Measurements from ENCODE around the gene MRPL38. TPM values are rescaled to one million over a fixed set of nuclear protein-coding genes. Genes with fewer than 3 reads are reported as not detected.

MRPL38 gene
- polyA plus RNA-seq, 1 donor from 2014 or later: 77.5 TPM

DNA sequence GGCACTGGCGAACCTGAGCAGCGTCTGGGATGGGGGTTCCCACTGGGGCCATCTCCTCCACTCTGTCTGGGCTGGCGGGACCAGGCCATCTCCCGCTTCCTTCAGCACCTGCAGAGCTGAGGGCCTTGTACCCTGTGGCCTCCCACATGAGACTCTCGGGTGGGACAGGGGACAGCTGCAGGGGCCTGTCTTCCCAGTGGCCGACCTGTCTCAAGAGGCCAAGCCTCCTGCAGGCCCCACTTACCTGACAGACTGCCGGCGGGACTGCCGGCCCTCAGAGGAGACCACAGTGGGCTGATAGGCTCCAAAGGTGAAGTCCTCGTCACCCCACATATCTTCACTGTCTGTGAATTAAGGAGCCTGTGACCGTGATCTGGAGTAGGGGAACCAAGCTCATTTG, 20.4 kb upstream of the MRPL38 start:
- Mint-ChIP-seq H3K27me3 (no peaks in the 10 kb centered on the region), H3K27ac (no peak overlapping the region), H3K4me1 (no peaks in the 10 kb centered on the region), H3K36me3 (no peaks in the 10 kb centered on the region), H3K9me3 (no peaks in the 10 kb centered on the region), H3K4me3 (peak overlapping the region in 1 of 4 donors; percentile 54)

DNA sequence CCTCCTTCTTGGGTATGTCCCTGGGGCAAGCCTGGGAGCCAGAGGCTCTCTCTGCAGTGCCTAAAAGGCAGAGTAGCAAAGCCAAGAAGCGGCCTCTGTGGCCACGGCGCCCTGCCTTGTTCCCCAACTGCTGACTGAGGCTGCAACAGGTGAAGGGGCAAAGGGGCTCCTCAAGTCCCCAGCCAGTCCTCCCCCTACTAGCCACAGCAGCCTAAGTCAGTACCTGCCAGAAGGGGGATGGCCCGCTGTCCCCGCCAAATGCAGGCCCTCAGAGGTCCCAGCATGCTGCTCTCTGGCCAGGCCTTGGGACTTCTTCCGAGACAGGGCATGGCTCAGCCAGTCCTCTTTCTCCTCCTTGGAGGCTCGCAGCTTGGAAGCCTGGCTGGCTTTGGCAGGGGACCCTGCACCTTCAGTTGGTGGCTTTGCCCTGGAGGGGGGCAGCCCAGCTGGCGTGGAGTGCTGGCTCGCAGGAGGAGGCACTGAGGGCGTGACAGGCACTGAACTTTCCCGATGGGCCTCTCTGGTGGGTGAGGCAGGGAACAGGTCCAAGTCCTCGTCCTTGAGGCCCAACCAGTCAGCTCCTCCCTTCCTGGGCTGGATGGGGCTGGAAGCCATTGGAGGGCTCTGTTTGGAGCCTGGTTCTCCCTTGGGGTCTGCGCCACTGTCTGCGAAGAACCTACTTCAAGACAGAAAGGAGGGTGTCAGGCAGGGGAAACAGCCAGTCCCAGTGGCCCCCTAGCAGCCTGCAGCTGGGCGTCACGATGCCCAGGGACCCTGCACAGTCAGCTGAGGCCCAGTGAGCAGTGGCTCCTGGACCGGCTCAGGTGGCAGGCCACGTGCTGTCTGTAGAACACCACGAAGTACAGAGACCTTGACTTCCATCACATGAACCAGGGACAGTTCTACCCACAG, 18.5 kb upstream of the MRPL38 start:
- H3K27ac Mint-ChIP-seq: no peak overlapping the region
- no peaks in the 10 kb centered on the region for H3K36me3 Mint-ChIP-seq
- H3K9me3 Mint-ChIP-seq: no peaks in the 10 kb centered on the region
- no peak overlapping the region for H3K4me3 Mint-ChIP-seq
- no peaks in the 10 kb centered on the region for H3K27me3 Mint-ChIP-seq
- H3K4me1 Mint-ChIP-seq: no peaks in the 10 kb centered on the region

DNA sequence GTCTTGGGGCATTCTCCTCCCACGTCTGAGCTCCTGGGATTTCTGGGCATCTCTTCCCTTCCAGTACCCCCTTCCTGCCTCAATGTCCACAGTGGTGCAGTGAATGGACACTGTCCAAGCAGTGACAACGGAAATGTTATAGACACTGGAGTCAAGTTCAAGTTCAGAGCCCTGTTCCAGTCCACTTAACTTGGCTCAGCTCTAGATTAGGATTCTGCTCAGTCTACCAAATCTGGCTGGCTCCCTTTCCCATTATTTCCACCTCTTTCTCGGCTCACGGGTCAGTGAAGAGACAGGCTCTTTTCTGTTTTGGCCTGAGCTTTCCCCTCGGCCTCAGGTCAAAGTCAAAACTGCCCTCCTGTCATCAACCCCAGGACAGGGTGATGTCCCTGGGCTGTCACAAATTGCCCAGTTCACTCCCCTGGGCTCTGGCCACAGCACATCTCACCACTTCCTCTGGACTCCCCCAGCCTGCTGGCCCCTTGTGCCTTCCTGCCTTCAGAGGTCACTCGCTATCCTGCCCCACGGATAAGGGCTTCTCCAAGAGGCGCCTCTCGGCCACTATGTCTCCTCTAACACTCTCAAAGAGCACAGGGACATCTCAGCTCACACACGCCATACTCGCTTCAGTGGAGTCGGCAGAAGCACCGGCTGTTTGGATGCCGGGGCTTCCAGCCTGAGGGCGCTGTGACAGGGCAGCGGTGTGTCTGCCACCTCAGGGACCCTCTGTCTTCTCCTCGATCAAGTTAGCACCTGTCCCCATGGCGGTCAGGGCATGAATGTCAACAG, 17.7 kb upstream of the MRPL38 start:
- Mint-ChIP-seq H3K27ac (no peak overlapping the region), H3K4me1 (no peaks in the 10 kb centered on the region), H3K9me3 (no peaks in the 10 kb centered on the region), H3K4me3 (no peak overlapping the region), H3K27me3 (no peaks in the 10 kb centered on the region), H3K36me3 (no peaks in the 10 kb centered on the region)

DNA sequence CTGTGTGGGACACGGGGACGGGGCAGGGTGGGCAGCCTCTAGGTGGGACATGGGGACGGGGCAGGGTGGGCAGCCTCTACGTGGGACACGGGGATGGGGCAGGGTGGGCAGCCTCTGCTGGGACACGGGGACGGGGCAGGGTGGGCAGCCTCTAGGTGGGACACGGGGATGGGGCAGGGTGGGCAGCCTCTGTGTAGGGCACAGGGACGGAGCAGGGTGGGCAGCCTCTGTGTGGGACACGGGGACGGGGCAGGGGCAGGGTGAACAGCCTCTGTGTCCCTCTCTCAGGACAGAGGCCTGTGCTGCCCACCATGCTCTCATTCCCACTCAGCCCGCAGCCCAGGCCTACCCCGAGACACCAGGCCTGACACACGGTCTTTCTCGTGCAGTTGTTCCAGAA, 16.9 kb upstream of the MRPL38 start:
- H3K9me3 Mint-ChIP-seq: no peaks in the 10 kb centered on the region
- no peaks in the 10 kb centered on the region for H3K27me3 Mint-ChIP-seq
- peaks cover 3% of the 10 kb centered on the region for H3K36me3 Mint-ChIP-seq
- H3K27ac Mint-ChIP-seq: no peak overlapping the region
- peaks cover 0 to 1% (median 0%) of the 10 kb centered on the region in 3 donors for H3K4me1 Mint-ChIP-seq
- no peak overlapping the region for H3K4me3 Mint-ChIP-seq

DNA sequence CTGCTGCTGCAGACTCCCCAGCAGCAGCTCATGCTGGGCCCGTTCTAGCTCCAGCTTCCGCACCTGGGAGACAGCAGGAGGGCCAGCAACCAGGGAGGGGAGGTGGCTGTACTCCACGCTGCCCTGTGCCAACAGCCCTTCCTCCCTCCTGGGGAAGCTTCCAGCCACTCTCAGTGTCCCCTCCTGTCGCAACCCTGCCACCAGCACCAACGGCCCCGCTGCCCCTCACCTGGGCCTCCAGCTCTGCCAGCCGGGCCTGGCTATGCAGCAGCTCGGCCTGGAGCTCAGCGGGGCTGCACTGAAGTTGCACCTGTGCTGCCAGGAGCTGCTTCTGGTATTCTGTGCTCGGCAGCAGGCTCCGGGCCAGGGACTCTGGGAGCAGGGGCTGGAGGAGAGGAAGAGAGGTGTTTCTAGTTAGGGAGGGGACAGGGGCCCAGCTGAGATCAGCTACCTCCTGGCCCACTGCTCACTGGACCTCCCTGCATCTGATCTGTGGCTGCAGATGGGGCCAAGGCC, 15.4 kb upstream of the MRPL38 start:
- no peaks in the 10 kb centered on the region for H3K27me3 Mint-ChIP-seq
- peaks cover 0 to 1% (median 0%) of the 10 kb centered on the region in 3 donors for H3K4me1 Mint-ChIP-seq
- H3K4me3 Mint-ChIP-seq: no peak overlapping the region
- peaks cover 5% of the 10 kb centered on the region for H3K36me3 Mint-ChIP-seq
- H3K27ac Mint-ChIP-seq: no peak overlapping the region
- H3K9me3 Mint-ChIP-seq: no peaks in the 10 kb centered on the region

DNA sequence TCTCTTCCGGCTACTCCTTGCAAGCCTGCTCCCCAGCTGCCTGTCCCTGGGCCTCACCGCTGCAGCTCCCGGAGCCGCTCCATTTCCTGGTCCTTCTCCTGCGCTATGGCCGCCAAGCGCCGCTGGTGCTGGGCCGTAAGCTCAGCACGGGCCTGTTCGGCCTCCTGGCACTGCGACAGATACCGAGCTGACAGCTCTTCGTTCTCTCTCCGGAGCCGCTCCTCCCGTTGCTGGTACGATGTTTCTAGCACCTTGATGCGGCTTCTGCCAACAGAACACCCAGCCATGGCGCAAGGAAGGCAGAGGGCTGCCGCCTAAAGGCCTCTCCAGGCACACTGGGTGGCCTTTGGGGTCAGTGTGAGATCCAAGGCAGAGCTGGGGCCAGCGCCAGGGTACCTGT, 14.9 kb upstream of the MRPL38 start:
- Mint-ChIP-seq H3K4me3 (no peak overlapping the region), H3K9me3 (no peaks in the 10 kb centered on the region), H3K4me1 (peaks cover 0 to 1% (median 0%) of the 10 kb centered on the region in 3 donors), H3K27me3 (no peaks in the 10 kb centered on the region), H3K36me3 (peaks cover 5% of the 10 kb centered on the region), H3K27ac (no peak overlapping the region)

DNA sequence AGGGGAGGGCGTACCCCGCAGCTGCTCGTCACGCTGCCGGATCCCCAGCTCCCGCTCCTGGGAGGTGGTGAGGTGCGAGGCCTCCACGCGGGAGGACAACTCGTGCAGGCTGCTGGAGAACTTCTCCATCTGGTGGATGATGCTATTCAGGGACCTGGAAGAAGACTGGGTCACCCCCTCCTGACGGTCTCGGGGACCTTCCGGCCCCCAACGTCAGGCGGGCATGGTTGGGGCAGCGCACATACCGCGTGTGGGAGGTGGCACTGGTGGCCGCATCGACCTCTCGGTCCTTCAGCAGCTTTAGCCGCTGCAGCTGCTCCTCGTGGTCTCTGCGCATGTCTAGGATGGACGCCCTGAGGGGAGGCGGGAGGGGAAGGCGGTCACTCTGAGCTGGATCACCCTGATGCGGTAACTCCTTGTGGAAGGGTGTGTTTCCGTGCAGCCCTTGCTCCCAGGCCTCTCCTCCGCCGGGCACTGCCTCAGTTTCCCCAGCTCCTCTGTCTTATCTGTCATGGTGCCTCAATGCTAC, 13.3 kb upstream of the MRPL38 start:
- Mint-ChIP-seq H3K27ac (no peak overlapping the region), H3K4me1 (peaks cover 0 to 1% (median 0%) of the 10 kb centered on the region in 3 donors), H3K36me3 (peaks cover 5% of the 10 kb centered on the region), H3K9me3 (no peaks in the 10 kb centered on the region), H3K4me3 (no peak overlapping the region), H3K27me3 (no peaks in the 10 kb centered on the region)

DNA sequence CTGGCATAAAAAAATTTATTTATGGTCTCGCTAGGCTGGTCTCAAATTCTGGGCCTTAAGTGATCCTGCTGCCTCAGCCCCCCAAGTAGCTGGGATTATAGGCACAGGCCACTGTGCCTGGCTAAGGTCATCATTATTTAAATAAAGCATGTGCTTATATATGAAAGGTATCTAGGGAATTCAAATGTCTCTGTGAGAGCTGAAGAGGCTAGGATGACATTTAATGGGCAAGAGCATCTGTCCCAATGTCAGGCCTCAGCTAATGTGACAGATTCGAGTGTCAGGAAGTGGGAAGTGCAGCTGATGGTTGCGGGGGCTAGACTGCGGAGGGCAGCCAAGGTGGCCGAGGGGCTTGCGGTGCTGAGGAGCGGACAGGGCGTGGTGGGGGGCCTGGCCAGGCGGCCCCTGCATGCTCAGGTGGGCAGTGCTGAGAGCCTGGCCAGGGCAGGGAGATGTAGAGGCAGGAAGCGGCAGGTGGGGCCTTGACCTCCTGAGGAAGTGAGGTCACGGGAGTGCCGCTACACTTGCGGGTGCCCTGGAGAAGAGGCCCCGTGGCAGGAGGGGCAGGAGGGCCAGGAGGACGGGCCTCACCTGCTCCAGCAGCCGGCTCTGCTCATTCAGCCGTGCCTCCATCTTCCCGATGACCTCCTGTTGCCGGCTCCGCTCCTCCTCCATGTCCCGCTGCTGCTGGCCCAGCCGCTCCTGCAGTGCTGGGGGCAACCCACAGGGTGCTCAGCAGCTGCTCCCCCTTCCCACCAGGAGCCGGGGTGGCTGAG, 12.6 kb upstream of the MRPL38 start:
- peaks cover 0 to 1% (median 0%) of the 10 kb centered on the region in 3 donors for H3K4me1 Mint-ChIP-seq
- H3K4me3 Mint-ChIP-seq: no peak overlapping the region
- peaks cover 5% of the 10 kb centered on the region for H3K36me3 Mint-ChIP-seq
- no peaks in the 10 kb centered on the region for H3K27me3 Mint-ChIP-seq
- no peak overlapping the region for H3K27ac Mint-ChIP-seq
- no peaks in the 10 kb centered on the region for H3K9me3 Mint-ChIP-seq

DNA sequence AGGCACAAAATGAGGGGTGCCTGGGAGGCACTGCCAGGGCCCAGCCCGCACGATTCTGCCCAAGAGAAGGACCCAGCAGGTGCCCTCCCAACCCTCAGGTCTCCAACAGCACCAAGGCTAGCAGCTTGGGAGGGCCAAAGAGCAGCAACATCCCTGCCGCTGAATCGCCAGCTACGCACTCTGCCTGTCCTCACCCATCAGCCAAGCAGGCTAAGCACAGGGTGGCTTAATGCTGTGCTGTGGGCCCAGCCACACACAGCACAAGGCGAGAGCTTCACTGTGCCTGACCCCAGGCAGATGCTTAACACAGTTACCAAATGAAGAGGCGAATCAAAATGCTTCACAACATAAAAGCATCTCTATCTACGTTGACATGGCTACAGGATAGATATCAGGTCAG, 10.6 kb upstream of the MRPL38 start:
- Mint-ChIP-seq H3K4me3 (no peak overlapping the region), H3K4me1 (peaks cover 0 to 1% (median 0%) of the 10 kb centered on the region in 3 donors), H3K27me3 (no peaks in the 10 kb centered on the region), H3K36me3 (peaks cover 5% of the 10 kb centered on the region), H3K9me3 (no peaks in the 10 kb centered on the region), H3K27ac (no peak overlapping the region)

DNA sequence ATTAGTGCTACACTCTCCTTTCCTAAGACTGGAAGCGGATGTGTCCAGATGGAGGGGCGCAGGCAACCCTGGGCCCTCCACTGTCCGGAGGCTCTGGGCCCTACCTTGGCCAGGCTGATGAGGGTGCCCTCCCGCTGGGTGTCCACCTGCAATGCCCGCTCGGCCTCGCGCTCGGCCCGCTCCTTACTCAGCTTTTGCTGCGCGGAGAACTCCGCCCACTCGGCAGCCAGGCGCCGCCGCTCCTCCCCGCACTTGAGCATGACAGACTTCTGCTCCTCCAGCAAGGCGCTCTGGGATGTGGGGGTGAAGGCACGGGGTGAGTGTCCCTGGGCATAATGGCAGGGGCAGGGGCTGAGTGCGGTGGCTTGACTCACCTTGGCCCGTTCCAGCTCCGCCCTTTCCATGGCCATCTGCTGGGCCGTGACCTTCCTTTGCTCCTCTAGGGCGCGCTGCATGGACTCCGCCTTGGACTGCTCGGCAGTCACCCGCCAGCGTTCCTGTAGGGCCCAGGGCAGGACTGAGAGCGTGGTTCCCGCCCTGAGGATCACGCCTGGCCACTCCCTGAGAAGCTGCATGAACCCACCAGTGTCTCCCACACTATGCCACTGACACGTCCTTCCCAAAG, 10.1 kb upstream of the MRPL38 start:
- Mint-ChIP-seq H3K9me3 (no peaks in the 10 kb centered on the region), H3K36me3 (peaks cover 5% of the 10 kb centered on the region), H3K27me3 (no peaks in the 10 kb centered on the region), H3K4me1 (peaks cover 0 to 1% (median 0%) of the 10 kb centered on the region in 3 donors), H3K4me3 (no peak overlapping the region), H3K27ac (no peak overlapping the region)

DNA sequence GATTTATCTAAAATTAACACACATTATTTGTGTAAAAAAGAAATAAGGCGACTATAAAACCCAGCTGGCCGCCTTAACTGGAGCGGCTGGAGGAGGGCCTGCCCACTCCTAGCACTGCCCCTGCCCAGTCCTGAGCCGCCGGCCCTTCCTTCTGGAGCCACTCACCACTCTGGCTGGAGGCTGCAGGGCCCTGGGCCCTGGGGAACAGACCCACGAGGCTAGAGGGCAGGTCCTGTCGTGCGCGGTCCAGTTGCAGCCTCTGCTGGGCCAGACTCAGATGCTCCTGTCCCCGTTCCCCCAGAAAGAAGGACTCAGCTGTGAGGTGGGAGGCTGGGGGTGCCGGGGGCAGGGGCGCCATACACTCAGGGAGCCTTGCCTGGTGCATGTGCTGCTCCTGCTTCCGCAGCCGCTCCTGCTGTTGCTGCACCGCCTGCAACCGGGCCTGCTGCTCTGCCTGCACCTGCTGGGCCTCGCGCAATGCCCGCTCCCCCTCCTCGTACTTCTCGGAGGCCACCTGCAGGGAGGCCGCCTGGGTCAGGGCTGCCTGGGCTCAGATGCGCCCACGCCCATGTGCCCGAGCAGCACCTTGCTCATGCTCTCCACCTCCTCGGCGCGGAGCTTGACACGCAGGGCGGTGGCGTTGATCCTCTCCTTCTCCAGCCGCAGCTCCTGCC, 9.0 kb upstream of the MRPL38 start:
- peaks cover 0 to 3% (median 0%) of the 10 kb centered on the region in 3 donors for H3K4me1 Mint-ChIP-seq
- H3K36me3 Mint-ChIP-seq: peaks cover 5% of the 10 kb centered on the region
- H3K27ac Mint-ChIP-seq: no peak overlapping the region

DNA sequence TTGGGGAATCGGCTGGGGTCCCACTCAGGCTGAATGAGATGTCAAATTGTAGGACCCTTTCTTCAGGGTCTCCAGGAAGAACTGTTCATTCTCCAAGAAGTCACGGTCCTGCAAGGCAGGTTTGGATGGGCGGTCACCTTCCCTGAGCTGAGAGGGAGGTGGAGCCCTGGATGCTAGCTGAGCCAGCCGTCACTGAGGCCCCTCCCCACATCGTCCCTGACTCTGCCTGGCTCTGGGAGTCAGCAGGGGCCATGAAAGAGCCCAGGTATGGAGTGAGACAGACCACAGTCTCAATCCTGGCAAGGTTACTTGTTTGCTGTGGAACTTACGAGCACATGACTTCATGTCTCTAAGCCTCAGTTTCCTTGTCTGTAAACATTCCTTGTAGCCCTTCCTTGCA, 6.0 kb upstream of the MRPL38 start:
- Mint-ChIP-seq H3K27ac (no peak overlapping the region), H3K27me3 (no peaks in the 10 kb centered on the region), H3K36me3 (no peaks in the 10 kb centered on the region), H3K4me1 (peaks cover 0 to 2% (median 1%) of the 10 kb centered on the region in 3 donors), H3K4me3 (no peak overlapping the region), H3K9me3 (no peaks in the 10 kb centered on the region)

More for the DNA sequence above, 9.0 kb upstream of the MRPL38 start:
- Mint-ChIP-seq H3K9me3 (no peaks in the 10 kb centered on the region), H3K4me3 (no peak overlapping the region), H3K27me3 (no peaks in the 10 kb centered on the region)

DNA sequence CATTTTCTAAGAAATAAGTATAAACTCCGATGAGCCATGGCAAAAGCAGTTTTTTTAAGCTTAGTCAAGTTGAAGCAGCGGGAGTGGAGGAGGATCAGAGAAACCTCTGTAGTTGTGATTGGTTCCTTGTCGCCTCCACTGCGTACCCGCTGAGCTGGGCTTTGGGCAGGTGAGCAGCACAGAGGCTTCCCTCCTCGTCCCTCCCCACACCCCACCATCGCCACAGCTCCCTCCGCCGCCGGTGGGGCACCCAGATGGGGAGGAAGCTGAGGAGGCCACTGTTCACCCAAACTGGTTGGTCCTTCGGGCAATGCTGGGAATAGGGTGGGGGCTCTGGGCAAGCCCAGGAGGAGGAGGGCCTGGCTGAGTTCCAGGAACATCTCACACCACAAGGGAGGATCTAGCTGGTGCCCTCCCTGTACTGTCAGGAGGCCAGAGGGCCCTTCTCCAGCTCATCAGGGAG, 5.2 kb upstream of the MRPL38 start:
- H3K27ac Mint-ChIP-seq: no peak overlapping the region
- no peaks in the 10 kb centered on the region for H3K9me3 Mint-ChIP-seq
- no peaks in the 10 kb centered on the region for H3K27me3 Mint-ChIP-seq
- H3K4me3 Mint-ChIP-seq: peak overlapping the region in 1 of 4 donors; percentile 36
- no peaks in the 10 kb centered on the region for H3K36me3 Mint-ChIP-seq
- peaks cover 0 to 2% (median 1%) of the 10 kb centered on the region in 3 donors for H3K4me1 Mint-ChIP-seq
